BJ (cell line): ENCODE measurements around the gene RBM25. TPM values are rescaled to one million over a fixed set of nuclear protein-coding genes. Genes with fewer than 3 reads are reported as not detected.

Experiments
- CTCF ChIA-PET: fragments of 350-600 bp; formaldehyde crosslinking; extraction: SDS; loops from one replicate; lab custom pipeline; 2021; ENCODE audit warnings: antibody characterized with exemption, inconsistent platforms; lab: Yijun Ruan, JAX
- POLR2A ChIA-PET: fragments of 300-600 bp; sonication (Branson Sonifier 250); formaldehyde crosslinking; extraction: SDS; loops from one replicate; lab custom pipeline; 2021; ENCODE audit warnings: antibody characterized with exemption; lab: Charles Lee
- DNase-seq: peaks from one replicate; pipeline ENCODE4 v3.0.0-alpha.2; 2011; ENCODE audit warnings: low read depth
- H3K27me3 ChIP-seq: 2 replicates; pipeline ENCODE4 v1.6.0; 2011; ENCODE audit warnings: low read length; ENCODE audit not compliant: control insufficient read depth, insufficient read depth
- H3K36me3 ChIP-seq: 2 replicates; pipeline ENCODE4 v1.5.1; 2011; ENCODE audit warnings: low read length; ENCODE audit not compliant: control insufficient read depth, insufficient read depth
- H3K4me3 ChIP-seq: 2 replicates; pipeline ENCODE4 v1.5.1; 2011; ENCODE audit warnings: low read depth, mild to moderate bottlenecking, control low read depth, low read length
- CTCF ChIP-seq: IDR thresholded peaks from 2 replicates; pipeline ENCODE4 v1.5.1; 2011; ENCODE audit warnings: low read depth, mild to moderate bottlenecking, control low read depth, inconsistent platforms, low read length, moderate library complexity; ENCODE audit not compliant: insufficient read depth
- polyA plus RNA-seq: library from polyadenylated mRNA; depleted of rRNA; stranded (reverse); fragments of >200 nt; gene quantifications from 2 replicates; pipeline ENCODE4 v1.2.3, GENCODE V29; 2011

Gene RBM25
- polyA plus RNA-seq, 1 experiment = 21.9 TPM

DNA sequence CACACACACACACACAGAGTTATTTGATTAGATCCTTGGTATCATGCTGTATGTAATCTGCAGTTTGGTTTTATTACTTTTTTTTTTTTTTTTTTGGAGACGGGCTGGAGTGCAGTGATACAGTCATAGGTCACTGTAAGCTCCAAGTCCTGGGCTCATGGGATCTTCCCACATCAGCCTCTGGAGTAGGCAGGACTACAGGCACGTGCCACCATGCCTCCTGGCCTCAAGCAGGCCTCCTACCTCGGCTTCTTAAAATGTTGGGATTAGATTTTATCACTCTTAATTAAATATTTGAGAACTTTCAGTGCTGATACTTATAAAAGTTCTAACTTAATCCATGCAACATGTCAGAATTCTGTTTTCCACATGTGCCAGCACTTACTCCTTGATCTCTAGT lies 46.7 kb downstream of the RBM25 start:
- H3K4me3 ChIP-seq = no peak overlapping the region
- CTCF ChIA-PET = interaction anchor here (1.2 kb wide), 1 partner anchor 45 kb away, joined by 3 read pairs; no protein-coding TSS in a partner anchor
- peaks cover 14% of the 10 kb centered on the region for H3K36me3 ChIP-seq
- no peak for DNase-seq
- POLR2A ChIA-PET = no interaction called here
- no peaks in the 10 kb centered on the region for H3K27me3 ChIP-seq
- no peak for TF ChIP-seq CTCF

DNA sequence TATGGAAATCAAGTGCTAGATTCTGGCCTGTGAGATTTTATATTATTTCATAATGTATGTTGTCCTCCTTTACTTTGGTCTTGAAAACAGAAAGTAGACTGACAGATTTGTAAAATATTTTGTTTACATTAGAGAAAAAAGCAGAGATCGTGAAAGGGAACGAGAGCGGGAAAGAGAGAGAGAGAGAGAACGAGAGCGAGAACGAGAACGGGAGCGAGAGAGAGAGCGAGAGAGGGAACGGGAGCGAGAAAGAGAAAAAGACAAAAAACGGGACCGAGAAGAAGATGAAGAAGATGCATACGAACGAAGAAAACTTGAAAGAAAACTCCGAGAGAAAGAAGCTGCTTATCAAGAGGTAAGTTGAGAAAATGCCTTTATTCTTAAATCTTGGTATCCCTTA lies 47.4 kb downstream of the RBM25 start:
- Histone ChIP-seq H3K4me3 (no peak overlapping the region), H3K27me3 (no peaks in the 10 kb centered on the region), H3K36me3 (peaks cover 13% of the 10 kb centered on the region)
- DNase-seq = no peak
- CTCF ChIA-PET = interaction anchor here (1.2 kb wide), 1 partner anchor 46 kb away, joined by 3 read pairs; no protein-coding TSS in a partner anchor
- POLR2A ChIA-PET = no interaction called here
- no peak for TF ChIP-seq CTCF

DNA sequence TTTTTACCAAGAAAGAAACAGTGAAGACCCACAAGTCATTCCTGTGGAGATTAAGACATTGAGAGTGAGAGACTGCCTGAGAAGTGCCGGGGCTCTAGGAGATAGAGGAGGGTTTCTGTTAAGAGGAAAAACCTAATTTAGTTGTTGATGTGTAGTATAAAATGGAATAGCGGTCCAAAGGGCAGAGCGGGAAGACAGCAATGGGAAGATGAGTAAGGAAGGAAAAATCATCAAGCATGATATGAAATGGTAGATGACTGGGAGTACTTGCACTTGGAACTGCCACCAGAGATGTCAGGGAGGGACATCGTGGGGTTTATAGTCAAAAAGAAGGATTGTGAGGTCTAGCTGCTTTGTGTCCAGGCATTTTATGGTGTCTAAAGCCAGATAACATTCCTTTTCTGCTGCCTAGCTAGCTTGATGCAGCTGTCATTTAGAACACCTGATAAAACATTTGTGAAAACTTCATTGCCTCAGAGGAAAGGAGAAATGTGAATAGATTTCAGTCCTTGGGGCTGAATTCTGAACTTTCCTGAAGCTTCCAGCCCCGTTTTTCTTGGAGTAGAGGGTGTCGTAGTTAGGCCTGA lies 57.8 kb downstream of the RBM25 start:
- DNase-seq = no peak
- no peak for TF ChIP-seq CTCF
- POLR2A ChIA-PET = no interaction called here
- Histone ChIP-seq H3K4me3 (no peak overlapping the region), H3K36me3 (peaks cover 5% of the 10 kb centered on the region), H3K27me3 (no peaks in the 10 kb centered on the region)
- CTCF ChIA-PET = interaction anchor here (0.5 to 1.5 kb wide), 3 partner anchors 14 to 99 kb away, joined by 3 to 5 read pairs (median 4); no protein-coding TSS in a partner anchor

- DNase-seq = no peak
- H3K27me3 ChIP-seq = no peaks in the 10 kb centered on the region
- CTCF ChIA-PET = no interaction called here
- H3K4me3 ChIP-seq = no peak overlapping the region
- H3K36me3 ChIP-seq = no peaks in the 10 kb centered on the region; the same call in 1 of the 2 replicates
- POLR2A ChIA-PET = no interaction called here
- no peak for TF ChIP-seq CTCF
These were observed 66.0 kb downstream of the RBM25 start for GRCh38 chr14:73124180-73124894.

DNA sequence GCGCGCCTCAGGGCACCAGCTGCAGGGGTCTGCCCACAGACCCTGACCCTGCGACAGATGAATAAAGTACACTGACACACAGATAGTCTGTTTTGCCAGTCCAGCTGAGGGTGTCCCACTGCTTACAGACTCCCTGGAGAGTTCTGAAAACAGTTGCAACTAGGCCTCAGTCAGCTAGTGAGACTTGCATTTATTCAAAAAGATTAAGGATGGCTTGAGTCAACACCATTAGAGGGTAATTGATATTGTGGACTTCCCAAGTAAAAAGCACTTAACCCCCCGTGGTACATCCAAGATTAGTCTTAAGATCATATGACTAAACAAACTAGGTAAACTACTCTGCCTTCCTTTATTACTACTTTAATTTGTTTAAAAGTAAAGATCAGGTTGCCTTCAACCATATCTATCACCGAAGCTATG lies 66.8 kb downstream of the RBM25 start:
- no peak overlapping the region for H3K4me3 ChIP-seq
- TF ChIP-seq CTCF = no peak
- ChIA-PET POLR2A (no interaction called here), CTCF (no interaction called here)
- no peaks in the 10 kb centered on the region for H3K27me3 ChIP-seq
- H3K36me3 ChIP-seq = no peaks in the 10 kb centered on the region; the same call in 1 of the 2 replicates
- no peak for DNase-seq
